Endothelial cell of umbilical vein (primary cell): ENCODE data around the gene DST. TPM values are rescaled to one million over a fixed set of nuclear protein-coding genes. Genes with fewer than 3 reads are reported as not detected.

ENCODE experiments used
- BruUV-seq: library from RNA; stranded (reverse); fragments of 400-500 nt; replicated peaks from 2 replicates; lab custom pipeline; 2021; lab: Mats Ljungman, UMichigan
- CTCF ChIA-PET: fragments of 300-600, 350-600 bp; sonication (Branson Sonifier 250); formaldehyde crosslinking; loops from one replicate; lab custom pipeline; 2021; ENCODE audit warnings: antibody characterized with exemption, inconsistent platforms; lab: Charles Lee
- POLR2A ChIA-PET: fragments of 300-600, 350-600 bp; sonication (Branson Sonifier 250); formaldehyde crosslinking; loops from one replicate; lab custom pipeline; 2021; ENCODE audit warnings: antibody characterized with exemption, inconsistent platforms; lab: Charles Lee
- DNase-seq: peaks from one replicate; pipeline ENCODE4 v3.0.0-alpha.2; 2011; ENCODE audit warnings: low read depth, low spot score
- FAIRE-seq: peaks from 2 replicates; lab custom pipeline; 2011; peaks lifted over from hg19 to GRCh38; lab: Jason Lieb, UNC
- H2AFZ ChIP-seq: 2 replicates; pipeline ENCODE4 v1.6.0; 2012; ENCODE audit warnings: low read depth, low read length, control low read depth, inconsistent platforms
- H3K27ac ChIP-seq: 2 replicates; pipeline ENCODE4 v1.5.1; 2011; ENCODE audit warnings: low read depth, mild to moderate bottlenecking, control low read depth, low read length, moderate library complexity; ENCODE audit not compliant: insufficient read depth
- H3K27me3 ChIP-seq, 2 experiments: 2 replicates each; pipeline versions ENCODE4 v1.6.0 to v1.6.1; 2011; ENCODE audit warnings: low read length in 2 of 2, mixed read lengths in 1 of 2; ENCODE audit not compliant: control insufficient read depth in 2 of 2, insufficient read depth in 2 of 2
- H3K36me3 ChIP-seq, 2 experiments: 2 replicates in 1 of 2; 3 replicates in 1 of 2; pipeline ENCODE4 v1.5.1; 2011; ENCODE audit warnings: low read length in 2 of 2, mild to moderate bottlenecking in 1 of 2, moderate library complexity in 1 of 2; ENCODE audit not compliant: control insufficient read depth in 2 of 2, insufficient read depth in 2 of 2; ENCODE audit errors: extremely low read depth in 1 of 2
- H3K4me1 ChIP-seq: 3 replicates; pipeline ENCODE4 v1.5.1; 2011; ENCODE audit warnings: mild to moderate bottlenecking, low read length; ENCODE audit not compliant: control insufficient read depth, insufficient read depth; ENCODE audit errors: extremely low read depth
- H3K4me2 ChIP-seq: 2 replicates; pipeline ENCODE4 v1.6.1; 2011; ENCODE audit warnings: low read length, control low read depth, mixed read lengths; ENCODE audit not compliant: insufficient read depth
- H3K4me3 ChIP-seq, 3 experiments: fragments of 200-600 bp in 1 of 3; sonication (generic), shearing (Covaris generic) in 1 of 3; replicated peaks in 1 of 3; 2 replicates each; pipeline ENCODE4 v1.5.1; 2011 to 2016; ENCODE audit warnings: control low read depth in 3 of 3, low read length in 3 of 3, mild to moderate bottlenecking in 2 of 3, inconsistent platforms in 1 of 3, low read depth in 1 of 3, moderate library complexity in 1 of 3; ENCODE audit not compliant: insufficient read depth in 1 of 3
- H3K79me2 ChIP-seq: 2 replicates; pipeline ENCODE4 v1.6.0; 2012; ENCODE audit warnings: low read length, inconsistent platforms; ENCODE audit not compliant: control insufficient read depth, insufficient read depth
- H3K9ac ChIP-seq: replicated peaks from 2 replicates; pipeline ENCODE3; 2011; ENCODE audit warnings: low read length, control low read depth; ENCODE audit not compliant: insufficient read depth; ENCODE audit errors: extremely low read depth
- H3K9me1 ChIP-seq: replicated peaks from 3 replicates; pipeline ENCODE4 v1.6.0; 2011; ENCODE audit warnings: mild to moderate bottlenecking, low read length; ENCODE audit not compliant: control insufficient read depth, insufficient read depth; ENCODE audit errors: extremely low read depth
- H3K9me3 ChIP-seq: replicated peaks from 2 replicates; pipeline ENCODE4 v1.5.1; 2012; ENCODE audit warnings: low read length, inconsistent platforms; ENCODE audit not compliant: control insufficient read depth, insufficient read depth
- H4K20me1 ChIP-seq: replicated peaks from 2 replicates; pipeline ENCODE3; 2011; ENCODE audit warnings: mild to moderate bottlenecking, low read length; ENCODE audit not compliant: control insufficient read depth, insufficient read depth; ENCODE audit errors: extremely low read depth
- CTCF ChIP-seq, 2 donors: IDR thresholded peaks; 1 replicate in 1 of 2; 2 replicates in 1 of 2; pipeline ENCODE4 v1.5.1; 2011; ENCODE audit warnings: low read length in 2 of 2, mild to moderate bottlenecking in 2 of 2, moderate library complexity in 2 of 2, control low read depth in 1 of 2, inconsistent platforms in 1 of 2, low read depth in 1 of 2; ENCODE audit not compliant: insufficient read depth in 1 of 2; ENCODE audit errors: extremely low read depth in 1 of 2
- EZH2 ChIP-seq: IDR thresholded peaks from 2 replicates; pipeline ENCODE4 v1.6.1; 2012; ENCODE audit warnings: borderline replicate concordance, low read depth, mild to moderate bottlenecking, moderate library complexity, low read length, inconsistent platforms; ENCODE audit not compliant: severe bottlenecking
- GATA2 ChIP-seq: IDR thresholded peaks from 2 replicates; pipeline ENCODE4 v1.7.0; 2011; ENCODE audit warnings: low read depth, mild to moderate bottlenecking, moderate library complexity, mixed read lengths, low read length; ENCODE audit not compliant: insufficient read length, insufficient read depth
- MAX ChIP-seq: IDR thresholded peaks from 2 replicates; pipeline ENCODE4 v1.6.1; 2011; ENCODE audit not compliant: insufficient read depth, insufficient read length
- MYC ChIP-seq: IDR thresholded peaks from one replicate; pipeline ENCODE4 v1.6.1; 2011; ENCODE audit warnings: mild to moderate bottlenecking, low read depth, low read length
- POLR2A ChIP-seq: IDR thresholded peaks from 2 replicates; pipeline ENCODE4 v1.6.1; 2012; ENCODE audit warnings: low read depth, mild to moderate bottlenecking, control low read depth, low read length
- POLR2AphosphoS5 ChIP-seq: IDR thresholded peaks from 2 replicates; pipeline ENCODE4 v1.6.1; 2012; ENCODE audit warnings: low read depth, mild to moderate bottlenecking, control low read depth, low read length, moderate library complexity; ENCODE audit not compliant: insufficient read depth
- dilution Hi-C: fragments of 300-500 bp; cut with MboI; formaldehyde crosslinking; loops from one replicate; pipeline ENCODE4 v1.15.0; 2019; ENCODE audit warnings: low sequenced_read_pairs; ENCODE audit not compliant: extremely low pct_ligation_motif_present
- intact Hi-C: fragments of 100-400 bp; cut with micrococcal nuclease; formaldehyde crosslinking; loops from one replicate; pipeline ENCODE4 v1.10.0; 2022
- polyA plus RNA-seq, 4 experiments: library from polyadenylated mRNA; depleted of rRNA in 3 of 4; stranded (reverse) in 3 of 4; unstranded in 1 of 4; fragments of >200 nt; gene quantifications; 2 replicates each; pipeline versions ENCODE4 v1.2.1 to v1.2.3, GENCODE V29; 2011 to 2012; ENCODE audit warnings: missing spikeins in 1 of 4
- total RNA-seq: library from RNA; stranded (reverse); gene quantifications from 2 replicates; pipeline ENCODE4 v1.2.3, GENCODE V29; 2021

The DST gene
- total and polyA plus RNA-seq, 2 donors (not counting 3 experiments of a cell fraction or from before 2014, with no cell fraction given): 62.3 to 253 TPM

GRCh38 chr6:56657354-56657753, 14.7 kb upstream of the DST start:
- intact Hi-C loops: no loop called here
- Histone ChIP-seq H3K9me3 (no peaks in the 10 kb centered on the region), H3K4me3 (no peak overlapping the region), H3K9me1 (no peaks in the 10 kb centered on the region), H3K79me2 (peaks cover 5% of the 10 kb centered on the region), H3K9ac (no peak overlapping the region), H3K4me1 (peaks cover 33% of the 10 kb centered on the region), H4K20me1 (no peaks in the 10 kb centered on the region), H3K4me2 (no peak overlapping the region), H3K27me3 (no peaks in the 10 kb centered on the region), H2AFZ (no peak overlapping the region), H3K36me3 (no peaks in the 10 kb centered on the region), H3K27ac (no peak overlapping the region)
- TF ChIP-seq MAX: no peak
- TF ChIP-seq EZH2: no peak
- no peak for TF ChIP-seq POLR2A
- TF ChIP-seq GATA2: no peak
- TF ChIP-seq MYC: no peak
- TF ChIP-seq CTCF (IDR thresholded peaks at IDR 0.05; ENCODE audit: extremely low read depth in 1 of 2, insufficient read depth in 1 of 2, low read depth in 1 of 2, low read length in 2 of 2): no peak
- POLR2A ChIA-PET: interaction anchor here (0.7 kb wide), 1 partner anchor 31 kb away, joined by 7 read pairs; no protein-coding TSS in a partner anchor
- DNase-seq (no peak), FAIRE-seq (no peak)
- CTCF ChIA-PET: no interaction called here
- no TSS peak for BruUV-seq
- dilution Hi-C loops: no loop called here

- dilution Hi-C loops (no loop called here), intact Hi-C loops (no loop called here)
- no peak for DNase-seq
- no peak overlapping the region for H3K9ac ChIP-seq
- H3K27me3 ChIP-seq: no peaks in the 10 kb centered on the region
- H3K9me1 ChIP-seq: no peaks in the 10 kb centered on the region
- peaks cover 42% of the 10 kb centered on the region for H3K4me1 ChIP-seq
- ChIA-PET CTCF (interaction anchor here (1.0 to 1.9 kb wide), 3 partner anchors 12 to 42 kb away, joined by 3 to 5 read pairs (median 4); partner anchors contain the start of gene DST), POLR2A (no interaction called here)
- TF ChIP-seq POLR2AphosphoS5 (no peak), GATA2 (peak; percentile 1)
- H3K27ac ChIP-seq: no peak overlapping the region
- H4K20me1 ChIP-seq: no peaks in the 10 kb centered on the region
- no peak overlapping the region for H2AFZ ChIP-seq
- H3K9me3 ChIP-seq: no peaks in the 10 kb centered on the region
- FAIRE-seq: no peak
- no peak overlapping the region for H3K4me3 ChIP-seq
- H3K4me2 ChIP-seq: peak overlapping the region; percentile 62
- no peaks in the 10 kb centered on the region for H3K36me3 ChIP-seq
- peaks cover 5% of the 10 kb centered on the region for H3K79me2 ChIP-seq
- BruUV-seq: no TSS peak
Measured at GRCh38 chr6:56656466-56656865, 13.8 kb upstream of the DST start.
